Left ventricle myocardium inferior (tissue), 1 donor: ENCODE measurements around the gene NXT1. TPM values are rescaled to one million over a fixed set of nuclear protein-coding genes. Genes with fewer than 3 reads are reported as not detected.
"Not testable (repeated sequence)": the region's sequence is repeated elsewhere in the genome, so short reads cannot be mapped to it uniquely, and the experiment has no call there.

Experiments used
- DNase-seq: peaks from one replicate; pipeline ENCODE4 v3.0.0-alpha.2; 2020
- H3K27ac ChIP-seq: fragments of 200-600 bp; replicated peaks from 2 replicates; pipeline ENCODE4 v1.8.0; 2021
- H3K27me3 ChIP-seq: fragments of 200-600 bp; 2 replicates; pipeline ENCODE4 v1.8.0; 2021; ENCODE audit warnings: low read depth
- H3K36me3 ChIP-seq: fragments of 200-600 bp; 2 replicates; pipeline ENCODE4 v1.8.0; 2021
- H3K4me1 ChIP-seq: fragments of 200-600 bp; 2 replicates; pipeline ENCODE4 v1.8.0; 2021
- H3K4me3 ChIP-seq: fragments of 200-600 bp; 2 replicates; pipeline ENCODE4 v1.8.0; 2021; ENCODE audit warnings: mild to moderate bottlenecking, moderate library complexity
- H3K9me3 ChIP-seq: fragments of 200-600 bp; replicated peaks from 2 replicates; pipeline ENCODE4 v1.8.0; 2021
- intact Hi-C: fragments of 100-400 bp; cut with micrococcal nuclease; formaldehyde crosslinking; loops from one replicate; pipeline ENCODE4 v1.11.0; 2022
- total RNA-seq: library from RNA; stranded (reverse); fragmentation: NEBNext Ultra II Directional; extraction: Animal tissue kit (Norgen Biotek cat#: 25700); gene quantifications from one replicate; pipeline ENCODE4 v1.2.1, GENCODE V29; 2021
- TF ChIP-seq, protein P1 (sequence below): fragments of 200-600 bp; IDR thresholded peaks from 2 replicates; pipeline ENCODE4 v1.8.0; 2021; ENCODE audit warnings: antibody characterized with exemption, mild to moderate bottlenecking, borderline replicate concordance
- donor health status: DM: no; HTN: yes; CAD: no; lungs with severe emphysema.

Gene NXT1
- total RNA-seq, 1 donor from 2014 or later, result 7.3 TPM

DNA sequence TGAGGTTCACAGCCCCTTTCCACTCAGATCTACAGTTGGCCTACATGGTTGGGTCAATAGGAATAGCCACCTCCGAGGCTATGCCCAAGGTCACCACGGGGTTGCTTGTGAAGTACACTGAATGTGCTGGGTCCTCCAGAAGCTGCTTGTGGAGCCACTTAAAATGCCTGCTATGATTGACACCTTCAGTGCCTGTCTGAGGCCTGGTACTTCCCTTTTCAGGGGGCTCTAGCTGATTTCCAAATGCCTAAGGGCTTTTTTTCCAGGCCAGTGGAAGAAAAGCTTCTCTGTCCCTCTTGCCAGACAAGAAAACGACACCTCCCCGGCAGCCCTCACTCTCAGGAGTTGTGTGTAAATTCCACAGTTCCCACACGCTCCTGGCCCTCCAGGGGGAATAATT lies 6.3 kb upstream of the NXT1 start:
- no peaks in the 10 kb centered on the region for H3K27me3 ChIP-seq
- TF ChIP-seq, protein P1, sequence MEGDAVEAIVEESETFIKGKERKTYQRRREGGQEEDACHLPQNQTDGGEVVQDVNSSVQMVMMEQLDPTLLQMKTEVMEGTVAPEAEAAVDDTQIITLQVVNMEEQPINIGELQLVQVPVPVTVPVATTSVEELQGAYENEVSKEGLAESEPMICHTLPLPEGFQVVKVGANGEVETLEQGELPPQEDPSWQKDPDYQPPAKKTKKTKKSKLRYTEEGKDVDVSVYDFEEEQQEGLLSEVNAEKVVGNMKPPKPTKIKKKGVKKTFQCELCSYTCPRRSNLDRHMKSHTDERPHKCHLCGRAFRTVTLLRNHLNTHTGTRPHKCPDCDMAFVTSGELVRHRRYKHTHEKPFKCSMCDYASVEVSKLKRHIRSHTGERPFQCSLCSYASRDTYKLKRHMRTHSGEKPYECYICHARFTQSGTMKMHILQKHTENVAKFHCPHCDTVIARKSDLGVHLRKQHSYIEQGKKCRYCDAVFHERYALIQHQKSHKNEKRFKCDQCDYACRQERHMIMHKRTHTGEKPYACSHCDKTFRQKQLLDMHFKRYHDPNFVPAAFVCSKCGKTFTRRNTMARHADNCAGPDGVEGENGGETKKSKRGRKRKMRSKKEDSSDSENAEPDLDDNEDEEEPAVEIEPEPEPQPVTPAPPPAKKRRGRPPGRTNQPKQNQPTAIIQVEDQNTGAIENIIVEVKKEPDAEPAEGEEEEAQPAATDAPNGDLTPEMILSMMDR, result no peak
- H3K36me3 ChIP-seq, result no peaks in the 10 kb centered on the region
- no peak overlapping the region for H3K27ac ChIP-seq
- H3K4me1 ChIP-seq, result peaks cover 5% of the 10 kb centered on the region
- no peaks in the 10 kb centered on the region for H3K9me3 ChIP-seq
- intact Hi-C loops, result loop anchor here (10.0 kb wide), 1 partner anchor 100 kb away; no protein-coding TSS in a partner anchor
- no peak overlapping the region for H3K4me3 ChIP-seq
- no peak for DNase-seq

DNA sequence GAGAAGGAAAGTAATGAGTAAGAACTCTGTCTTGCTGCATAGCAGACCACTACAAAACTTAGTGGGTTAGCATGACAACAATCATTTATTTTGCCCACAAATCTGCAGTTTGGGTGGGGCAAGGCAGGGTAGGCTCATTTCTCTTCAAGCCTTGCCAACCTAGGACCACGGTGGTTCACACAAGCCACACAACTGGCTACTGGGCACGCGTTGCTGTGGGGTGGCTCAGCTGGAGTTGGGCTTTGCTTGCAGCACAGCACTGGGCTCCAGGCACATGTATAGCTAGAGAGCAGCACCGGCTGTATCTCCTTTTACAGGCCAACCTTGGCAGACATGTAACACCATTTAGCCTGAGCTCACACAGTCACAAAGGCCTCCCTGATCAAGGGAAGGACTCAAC lies 4.6 kb upstream of the NXT1 start:
- intact Hi-C loops, result loop anchor here (10.0 kb wide), 1 partner anchor 101 kb away; no protein-coding TSS in a partner anchor
- H3K9me3 ChIP-seq, result no peaks in the 10 kb centered on the region
- no peak overlapping the region for H3K4me3 ChIP-seq
- peaks cover 12% of the 10 kb centered on the region for H3K4me1 ChIP-seq
- TF ChIP-seq, protein P1, result no peak
- no peak overlapping the region for H3K27ac ChIP-seq
- DNase-seq, result no peak
- no peaks in the 10 kb centered on the region for H3K27me3 ChIP-seq
- no peaks in the 10 kb centered on the region for H3K36me3 ChIP-seq

- Histone ChIP-seq H3K27ac (no peak overlapping the region), H3K27me3 (no peaks in the 10 kb centered on the region), H3K4me3 (no peak overlapping the region), H3K9me3 (no peaks in the 10 kb centered on the region), H3K36me3 (no peaks in the 10 kb centered on the region), H3K4me1 (peaks cover 30% of the 10 kb centered on the region)
- DNase-seq, result no peak
- TF ChIP-seq, protein P1, result no peak
- intact Hi-C loops, result loop anchor here (10.0 kb wide), 1 partner anchor 103 kb away; no protein-coding TSS in a partner anchor
Observed at GRCh38 chr20:23347791-23348190, 2.8 kb upstream of the NXT1 start.

- not testable (repeated sequence) for DNase-seq, H3K9me3 ChIP-seq, H3K4me3 ChIP-seq, H3K36me3 ChIP-seq, H3K27me3 ChIP-seq
- intact Hi-C loops, result loop anchor here (10.0 kb wide), 1 partner anchor 104 kb away; no protein-coding TSS in a partner anchor
- Histone ChIP-seq H3K4me1 (peaks cover 31% of the 10 kb centered on the region), H3K27ac (peak overlapping the region; percentile 100)
Observed at GRCh38 chr20:23348510-23348909, 2.1 kb upstream of the NXT1 start.

DNA sequence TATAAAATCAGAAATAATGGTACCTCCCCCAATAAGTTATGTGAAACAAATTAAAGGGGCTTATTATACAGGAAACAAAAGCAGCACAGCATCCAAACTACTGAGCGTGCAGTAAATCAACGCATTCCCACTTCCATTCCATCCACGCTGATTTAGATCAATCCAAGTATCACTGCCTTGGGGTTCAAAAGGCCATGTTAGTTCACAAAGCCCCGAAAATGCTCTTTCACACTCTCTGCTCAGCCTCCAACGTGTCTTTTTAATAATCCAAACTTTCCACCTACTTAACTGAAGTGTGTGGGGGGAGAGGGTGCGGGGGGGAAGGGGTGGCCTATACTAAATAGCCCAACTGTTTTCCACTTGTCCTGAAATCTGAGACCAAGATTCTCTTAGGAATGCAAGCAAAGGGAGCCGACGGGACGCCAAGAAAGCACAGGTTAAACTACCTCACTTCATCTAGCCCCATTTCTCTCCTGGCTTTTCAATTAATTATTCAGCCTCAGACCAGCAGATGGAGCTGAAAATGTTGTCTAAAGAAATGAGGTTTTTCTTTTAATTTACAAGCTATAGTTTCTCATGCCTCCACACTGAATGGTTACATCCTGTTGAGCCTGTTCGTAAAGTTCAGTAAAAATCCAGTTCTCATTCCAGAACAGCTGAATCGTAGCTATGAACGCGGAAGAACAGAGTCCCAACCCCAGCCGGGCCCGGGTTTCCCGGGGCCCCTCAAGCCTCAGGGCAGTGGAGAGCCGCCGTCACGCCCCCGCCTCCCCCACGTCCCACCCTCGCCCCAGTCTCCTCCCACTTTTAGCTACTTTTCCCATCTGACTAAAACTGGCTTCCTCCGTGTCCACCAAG lies 1.0 kb upstream of the NXT1 start:
- peak overlapping the region; percentile 99 for H3K4me3 ChIP-seq
- intact Hi-C loops, result loop anchor here (10.0 kb wide), 1 partner anchor 105 kb away; no protein-coding TSS in a partner anchor
- DNase-seq, result peak; percentile 81
- TF ChIP-seq, protein P1, result peak; percentile 60
- H3K9me3 ChIP-seq, result no peaks in the 10 kb centered on the region
- H3K27me3 ChIP-seq, result no peaks in the 10 kb centered on the region
- peak overlapping the region; percentile 100 for H3K27ac ChIP-seq
- peaks cover 31% of the 10 kb centered on the region for H3K4me1 ChIP-seq
- H3K36me3 ChIP-seq, result peaks cover 8% of the 10 kb centered on the region
